Measurements from ENCODE around the gene MNX1.

The MNX1 gene

GRCh38 chr7:157009170-157009777 is 1.2 kb downstream of the MNX1 start:
- TF ChIP-seq CTCF (conservative IDR thresholded peaks at IDR 0.05; ENCODE audit: low read length) = no peak
- no peak for DNase-seq (ENCODE audit: low read depth)
- H3K4me3 ChIP-seq (ENCODE audit: low read length) = no peak overlapping the region

- no peak for DNase-seq (ENCODE audit: low read depth)
- no peak for TF ChIP-seq CTCF (conservative IDR thresholded peaks at IDR 0.05; ENCODE audit: low read length)
- no peak overlapping the region for H3K4me3 ChIP-seq (ENCODE audit: low read length)
Measured at GRCh38 chr7:157008206-157009169, 2.0 kb downstream of the MNX1 start.

- TF ChIP-seq CTCF (conservative IDR thresholded peaks at IDR 0.05; ENCODE audit: low read length) = no peak
- no peak overlapping the region for H3K4me3 ChIP-seq (ENCODE audit: low read length)
- no peak for DNase-seq (ENCODE audit: low read depth)
Measured at GRCh38 chr7:157007470-157008066, 2.9 kb downstream of the MNX1 start.

- TF ChIP-seq CTCF (conservative IDR thresholded peaks at IDR 0.05; ENCODE audit: low read length) = no peak
- no peak for DNase-seq (ENCODE audit: low read depth)
- H3K4me3 ChIP-seq (ENCODE audit: low read length) = no peak overlapping the region
Measured at GRCh38 chr7:157006829-157007469, 3.5 kb downstream of the MNX1 start.

GRCh38 chr7:157006205-157006747 is 4.2 kb downstream of the MNX1 start:
- no peak for DNase-seq (ENCODE audit: low read depth)
- TF ChIP-seq CTCF (conservative IDR thresholded peaks at IDR 0.05; ENCODE audit: low read length) = no peak
- no peak overlapping the region for H3K4me3 ChIP-seq (ENCODE audit: low read length)

GRCh38 chr7:157005456-157006204 is 4.8 kb downstream of the MNX1 start:
- no peak for DNase-seq (ENCODE audit: low read depth)
- TF ChIP-seq CTCF (conservative IDR thresholded peaks at IDR 0.05; ENCODE audit: low read length) = no peak
- H3K4me3 ChIP-seq (ENCODE audit: low read length) = no peak overlapping the region
